Stimulated activated CD8-positive, alpha-beta memory T cell treated with anti-CD3 and anti-CD28 coated beads, Interleukin-7, amount 100 ng/mL, for 4 hours (primary cell): ENCODE measurements around the gene RNF222.
A peak's percentile ranks its signal among the peaks of the same experiment; 100 is the strongest.
"Not testable (repeated sequence)": the region's sequence is repeated elsewhere in the genome, so short reads cannot be mapped to it uniquely, and the experiment has no call there.

Experiments
- DNase-seq, 2 donors: peaks; one replicate each; pipeline ENCODE4 v3.0.0-alpha.2; 2020; ENCODE audit warnings: low read depth in 2 of 2

Gene RNF222

GRCh38 chr17:8410883-8411238, 13.2 kb upstream of the RNF222 start:
- no peak for DNase-seq

- DNase-seq: peak; percentile 46 to 53
Measured at GRCh38 chr17:8409966-8410882, 12.6 kb upstream of the RNF222 start.

- no peak for DNase-seq
Measured at GRCh38 chr17:8408371-8408770, 10.7 kb upstream of the RNF222 start.

GRCh38 chr17:8406174-8406573, 8.5 kb upstream of the RNF222 start:
- DNase-seq: no peak

GRCh38 chr17:8405499-8406016, 7.9 kb upstream of the RNF222 start:
- no peak for DNase-seq

GRCh38 chr17:8402921-8403536, 5.4 kb upstream of the RNF222 start:
- DNase-seq: no peak

GRCh38 chr17:8401107-8401506, 3.5 kb upstream of the RNF222 start:
- no peak for DNase-seq

GRCh38 chr17:8398980-8399379, 1.4 kb upstream of the RNF222 start:
- DNase-seq: no peak

GRCh38 chr17:8394497-8394896, 3.1 kb downstream of the RNF222 start:
- DNase-seq: not testable (repeated sequence)

- DNase-seq: no peak
Measured at GRCh38 chr17:8393470-8394231, 4.0 kb downstream of the RNF222 start.

GRCh38 chr17:8392674-8393469, 4.8 kb downstream of the RNF222 start:
- no peak for DNase-seq

- DNase-seq: no peak
Measured at GRCh38 chr17:8392274-8392673, 5.4 kb downstream of the RNF222 start.

GRCh38 chr17:8391711-8392110, 5.9 kb downstream of the RNF222 start:
- DNase-seq: no peak

- DNase-seq: no peak
Measured at GRCh38 chr17:8387914-8388651, 9.5 kb downstream of the RNF222 start.

- no peak for DNase-seq
Measured at GRCh38 chr17:8386841-8387240, 10.8 kb downstream of the RNF222 start.

- DNase-seq: no peak
Measured at GRCh38 chr17:8384801-8385378, 12.7 kb downstream of the RNF222 start.

GRCh38 chr17:8383143-8383822, 14.3 kb downstream of the RNF222 start, which contains the start of gene RPL26:
TSS of gene RPL26 (minus strand) at chr17:8383193. CDS start at chr17:8382310, 883 bp downstream.
- DNase-seq: peak; percentile 90 to 96

GRCh38 chr17:8382880-8383142, 14.8 kb downstream of the RNF222 start:
- no peak for DNase-seq

- DNase-seq: no peak
Measured at GRCh38 chr17:8382052-8382879, 15.4 kb downstream of the RNF222 start.
